ENCODE results near the gene ITGA11. TPM values are rescaled to one million over a fixed set of nuclear protein-coding genes. Genes with fewer than 3 reads are reported as not detected.

Gene ITGA11
- total RNA-seq, 1 donor from 2014 or later: 32.6 TPM

DNA sequence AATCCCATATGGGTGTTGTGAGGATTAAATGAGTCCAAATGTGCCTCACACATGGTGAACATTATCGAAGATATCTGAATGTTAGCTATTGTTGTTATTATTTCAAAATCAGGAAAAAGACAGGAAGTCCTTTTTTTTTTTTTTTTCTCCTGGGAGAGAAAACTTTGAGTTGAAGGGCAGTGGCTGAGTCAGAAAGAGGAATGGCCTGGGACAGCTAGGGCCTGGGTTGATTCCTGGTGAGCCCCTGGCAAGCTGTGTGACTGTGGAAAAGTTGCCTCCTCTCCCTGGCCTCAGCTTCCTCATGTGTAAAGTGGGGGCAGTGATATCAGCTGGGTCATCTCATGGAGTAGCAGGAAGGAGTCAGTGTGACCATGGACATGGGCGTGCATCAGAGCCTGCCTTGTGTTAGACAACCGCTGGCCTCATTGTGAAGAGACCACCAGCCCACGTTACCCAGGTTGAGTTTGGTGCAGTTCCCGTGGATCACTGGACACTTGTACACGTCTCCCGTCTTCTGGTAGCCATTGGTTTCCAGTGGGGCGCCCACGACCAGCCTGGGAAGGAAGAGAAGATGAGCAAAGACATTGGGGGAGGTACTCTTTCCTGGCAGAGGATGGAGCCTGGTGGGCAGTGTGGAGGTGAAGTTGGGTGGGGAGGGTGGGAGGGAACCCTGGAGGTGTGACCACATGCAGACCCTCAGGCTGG is 63.1 kb downstream of the ITGA11 start:
- intact Hi-C loops (cut with DNase I): no loop called here
- no peak for DNase-seq (ENCODE audit: missing footprints)
- no peak for ATAC-seq

DNA sequence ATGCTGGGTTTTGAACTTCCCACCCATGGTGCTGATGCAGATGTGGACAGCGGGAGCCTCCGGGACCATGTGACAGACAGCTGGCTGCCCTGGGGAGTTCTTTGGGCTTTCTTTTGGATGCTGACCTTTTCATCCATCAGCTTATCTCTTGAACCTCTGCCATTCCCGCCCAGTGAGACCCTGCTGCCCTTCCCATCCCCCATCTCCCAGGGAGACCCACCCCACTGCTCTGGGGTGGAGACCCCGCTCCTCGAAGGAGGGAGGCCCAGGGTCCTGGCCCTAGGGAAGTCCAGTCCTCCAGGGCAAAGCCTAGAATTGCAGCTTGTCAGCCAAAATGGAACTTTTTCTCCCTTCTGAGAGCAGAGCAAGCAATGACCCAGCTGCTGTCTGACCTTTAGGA is 64.0 kb downstream of the ITGA11 start:
- DNase-seq (ENCODE audit: missing footprints) (no peak), ATAC-seq (no peak)
- intact Hi-C loops (cut with DNase I): no loop called here

DNA sequence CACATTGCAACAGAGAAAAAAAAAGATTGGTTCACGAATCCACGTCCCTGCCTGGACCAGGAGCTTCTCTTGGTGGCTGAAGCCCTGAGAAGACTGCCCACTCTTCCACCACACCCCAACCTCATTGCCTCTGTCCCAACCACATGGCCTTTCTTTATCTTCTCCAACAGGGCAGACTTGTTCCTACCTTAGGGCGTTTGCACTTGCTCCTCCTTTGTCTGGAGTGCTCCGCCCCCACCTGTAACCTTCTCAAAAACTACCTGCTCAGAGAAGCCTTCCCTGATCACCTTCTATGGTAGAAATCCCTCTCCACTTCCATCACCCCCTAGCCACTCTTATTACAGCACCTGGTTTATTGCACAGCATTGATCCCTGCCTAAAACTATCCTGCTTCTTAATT is 64.7 kb downstream of the ITGA11 start:
- intact Hi-C loops (cut with DNase I): no loop called here
- DNase-seq (ENCODE audit: missing footprints): no peak
- ATAC-seq: no peak

DNA sequence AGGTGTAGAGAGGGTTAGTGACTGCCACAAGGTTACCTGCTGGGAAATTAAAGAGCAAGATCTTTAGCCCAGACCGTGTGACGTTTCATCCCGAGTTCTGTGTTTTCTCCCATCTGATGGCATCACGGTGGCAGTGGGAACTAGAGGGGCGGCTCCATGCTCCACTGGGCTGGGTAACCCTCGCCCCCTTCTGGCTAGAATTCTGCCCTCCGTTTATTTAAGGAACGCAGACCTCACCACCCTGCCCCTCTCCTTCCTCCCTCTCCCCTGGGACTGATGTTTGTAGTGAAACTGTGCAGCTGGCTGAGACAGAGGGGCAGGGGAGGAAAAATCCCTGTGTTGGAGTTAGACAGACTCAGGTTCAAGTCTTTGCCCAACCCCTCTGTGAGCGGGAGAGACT is 65.6 kb downstream of the ITGA11 start:
- ATAC-seq (no peak), DNase-seq (ENCODE audit: missing footprints) (no peak)
- intact Hi-C loops (cut with DNase I): no loop called here

DNA sequence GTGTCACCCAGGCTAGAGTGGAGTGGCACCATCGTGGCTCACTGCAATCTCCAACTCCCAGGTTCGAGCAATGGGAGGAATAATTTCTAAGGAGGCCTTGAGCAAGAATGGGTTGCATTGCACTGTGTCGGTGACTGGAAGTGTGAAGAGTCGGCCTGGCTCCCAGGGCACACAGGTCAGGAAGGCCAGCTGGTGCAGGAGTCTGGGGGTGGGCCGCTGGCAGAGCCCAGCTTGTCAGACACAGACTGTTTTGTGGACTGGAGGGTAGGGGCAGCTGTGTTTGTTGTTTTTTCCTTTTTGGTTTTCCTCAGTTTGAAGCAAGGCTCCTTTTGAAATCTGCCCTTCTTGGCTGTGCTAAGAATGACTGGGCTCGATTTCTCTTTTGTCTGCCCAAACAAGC is 66.2 kb downstream of the ITGA11 start:
- intact Hi-C loops (cut with DNase I): loop anchor here (2.0 kb wide), 1 partner anchor 25 kb away; no protein-coding TSS in a partner anchor
- DNase-seq (ENCODE audit: missing footprints) (no peak), ATAC-seq (no peak)

DNA sequence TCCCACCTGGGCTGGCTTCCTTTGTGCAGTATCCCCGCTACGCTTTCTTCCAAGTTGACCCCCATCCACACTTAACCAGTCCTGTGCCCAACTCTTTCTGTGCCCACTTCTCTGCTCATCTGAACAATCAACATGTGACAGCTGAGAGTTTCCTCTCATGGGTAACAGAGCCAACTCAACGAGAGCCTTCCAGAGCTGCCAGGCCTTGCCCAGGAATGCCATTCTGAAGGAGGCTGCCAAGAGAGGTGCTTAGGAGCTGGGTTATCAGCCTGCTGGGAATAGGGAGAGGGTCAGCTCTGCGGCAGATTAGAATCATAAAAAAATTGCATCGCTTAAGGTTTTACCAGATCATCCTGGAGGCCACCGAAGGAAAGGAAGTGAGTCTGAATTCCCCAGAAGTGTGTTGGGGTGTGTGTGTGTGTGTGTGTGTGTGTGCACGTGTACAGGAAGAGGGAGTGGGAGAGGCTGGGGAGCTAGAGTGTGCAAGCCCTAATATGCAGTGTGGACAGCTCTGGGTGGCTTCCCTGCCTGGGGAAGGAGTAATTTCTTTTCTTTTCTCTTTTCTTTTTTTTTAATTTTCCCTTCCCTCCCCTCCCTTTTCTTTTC is 66.7 kb downstream of the ITGA11 start:
- intact Hi-C loops (cut with DNase I): loop anchor here (2.0 kb wide), 1 partner anchor 24 kb away; no protein-coding TSS in a partner anchor
- DNase-seq (ENCODE audit: missing footprints) (no peak), ATAC-seq (peak; percentile 74)

DNA sequence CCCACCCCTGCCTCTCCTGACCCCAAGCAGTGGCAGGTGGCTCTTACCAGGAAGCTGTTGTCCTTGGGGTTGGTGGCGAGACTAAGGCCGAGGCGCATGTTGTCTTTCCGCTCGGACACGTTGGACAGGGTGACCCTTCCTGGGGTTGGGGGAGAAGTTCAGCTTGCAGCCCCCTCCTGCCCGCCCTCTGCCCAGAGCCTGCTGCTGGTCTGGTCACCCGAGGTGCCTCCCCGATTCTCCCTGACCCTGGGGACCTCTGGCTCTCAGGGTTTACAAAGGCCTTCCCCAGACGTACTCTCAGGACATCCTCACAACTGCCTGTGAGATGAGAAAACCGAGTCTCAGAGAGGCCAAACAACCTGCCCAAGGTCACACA is 67.3 kb downstream of the ITGA11 start:
- ATAC-seq (peak; percentile 9), DNase-seq (ENCODE audit: missing footprints) (no peak)
- intact Hi-C loops (cut with DNase I): loop anchor here (2.0 kb wide), 1 partner anchor 24 kb away; no protein-coding TSS in a partner anchor

DNA sequence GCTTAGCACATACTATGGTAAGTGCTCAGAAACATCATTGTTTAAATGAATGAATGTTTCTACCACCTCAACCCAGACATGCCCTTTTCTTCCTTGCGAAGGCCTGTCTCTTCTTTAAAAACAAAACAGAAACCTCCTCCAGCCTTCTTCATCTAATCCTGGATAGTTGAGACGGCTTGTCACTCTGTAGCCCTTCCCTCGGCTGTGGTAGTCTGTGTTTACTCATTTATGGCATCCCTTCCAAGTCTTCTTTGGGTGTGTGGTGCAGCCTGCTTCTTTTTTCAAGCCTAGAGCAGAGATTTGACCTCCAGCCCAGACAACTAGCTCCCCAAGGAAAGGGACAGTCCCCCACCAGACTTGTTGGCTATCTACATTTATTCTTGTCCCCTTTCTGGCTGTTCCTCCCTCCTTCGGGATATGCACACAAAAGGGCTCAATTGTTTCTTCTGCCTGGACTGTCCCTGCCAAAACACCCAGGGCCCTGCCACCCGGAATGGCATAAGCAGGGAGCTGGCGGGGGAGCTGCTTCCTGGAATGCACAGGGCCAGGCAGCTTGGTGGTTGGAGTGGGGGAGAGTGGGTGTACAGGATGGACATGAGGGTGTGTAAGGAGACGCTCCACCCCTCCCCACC is 67.8 kb downstream of the ITGA11 start:
- intact Hi-C loops (cut with DNase I): loop anchor here (2.0 kb wide), 1 partner anchor 23 kb away; no protein-coding TSS in a partner anchor
- DNase-seq (ENCODE audit: missing footprints) (peak; percentile 75), ATAC-seq (peak; percentile 68)

DNA sequence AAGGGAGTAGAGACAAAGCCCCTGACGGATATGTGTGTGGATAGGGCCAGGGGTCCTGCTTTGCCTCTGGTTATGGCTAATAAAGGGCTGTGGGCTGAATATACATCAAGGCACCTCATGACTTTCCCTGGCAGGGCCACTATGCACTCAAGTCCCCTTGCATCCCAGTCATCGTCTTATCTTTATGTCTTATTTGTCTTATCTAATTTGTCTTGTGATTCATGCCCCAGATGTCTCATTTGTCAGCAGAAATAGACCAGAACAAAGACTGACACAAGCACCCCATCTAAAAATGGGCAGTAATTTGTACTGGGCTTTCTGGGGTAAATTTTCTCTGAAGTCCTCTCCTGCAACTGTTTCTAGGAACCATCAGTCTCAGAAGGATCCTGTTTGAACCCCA is 68.6 kb downstream of the ITGA11 start:
- intact Hi-C loops (cut with DNase I): no loop called here
- DNase-seq (ENCODE audit: missing footprints) (no peak), ATAC-seq (no peak)

DNA sequence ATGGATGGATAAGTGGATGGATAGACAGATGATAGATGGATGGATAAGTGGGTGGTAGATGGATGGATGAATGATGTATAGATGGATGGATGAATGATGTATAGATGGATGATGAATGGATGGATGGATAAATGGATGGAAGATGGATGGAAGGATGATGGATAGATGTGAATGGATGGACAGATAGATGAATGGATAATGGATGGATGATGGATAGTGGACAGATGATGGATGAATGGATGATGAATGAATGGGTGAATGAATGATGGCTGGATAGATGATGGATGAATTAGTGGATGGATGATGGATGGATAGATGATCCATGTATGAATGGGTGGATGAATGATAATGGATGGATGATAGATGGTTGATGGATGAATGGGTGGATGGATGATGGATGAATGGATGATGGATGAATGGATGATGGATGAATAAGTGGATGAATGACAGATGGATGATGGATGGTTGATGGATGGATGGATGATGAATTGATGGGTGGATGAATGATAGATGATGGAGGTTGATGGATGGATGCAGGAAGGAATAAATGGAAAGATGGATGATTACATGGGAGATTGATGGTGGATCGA is 69.3 kb downstream of the ITGA11 start:
- intact Hi-C loops (cut with DNase I): no loop called here
- ATAC-seq (no peak), DNase-seq (ENCODE audit: missing footprints) (no peak)

DNA sequence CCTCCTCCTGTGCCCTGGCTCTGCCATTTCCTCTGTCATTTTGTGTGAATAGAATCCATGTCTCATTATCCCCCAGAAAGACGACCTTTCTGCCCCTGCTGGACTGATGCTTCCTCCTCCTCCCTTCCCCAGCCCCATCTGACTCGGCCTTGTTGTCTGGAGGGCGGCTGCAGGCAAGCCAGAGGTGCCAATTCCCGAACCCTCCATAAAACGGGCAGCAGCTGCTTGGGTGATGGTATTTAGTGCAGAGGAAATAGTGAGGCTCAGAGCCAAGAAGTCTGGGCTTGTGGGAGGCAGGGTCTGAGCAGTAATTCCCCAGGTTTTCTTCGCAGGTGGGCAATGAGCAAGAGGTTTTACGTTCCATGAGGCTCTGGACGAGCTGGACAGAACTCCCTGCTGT is 71.2 kb downstream of the ITGA11 start:
- intact Hi-C loops (cut with DNase I): no loop called here
- DNase-seq (ENCODE audit: missing footprints): no peak

DNA sequence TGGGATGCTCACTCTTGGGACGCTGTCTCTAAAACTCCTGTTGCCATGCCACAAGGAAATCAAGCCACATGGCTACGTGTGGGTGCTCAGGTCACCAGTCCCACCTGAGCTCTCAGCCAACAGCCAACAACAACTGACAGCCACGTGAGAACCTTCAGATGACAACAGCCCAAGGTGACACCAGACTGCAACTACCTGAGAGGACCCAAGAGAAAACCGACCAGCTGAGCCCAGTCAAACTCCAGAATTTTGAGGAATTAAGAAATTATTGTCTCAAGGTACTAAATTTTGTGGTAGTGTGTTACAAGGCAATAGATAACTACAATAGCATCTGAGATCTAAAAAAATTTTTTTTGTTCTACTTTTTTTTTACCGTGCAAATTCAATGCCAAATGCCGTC is 75.2 kb downstream of the ITGA11 start:
- intact Hi-C loops (cut with DNase I): no loop called here
- DNase-seq (ENCODE audit: missing footprints): no peak
- ATAC-seq: no peak

More for the DNA sequence above, 71.2 kb downstream of the ITGA11 start:
- no peak for ATAC-seq

DNA sequence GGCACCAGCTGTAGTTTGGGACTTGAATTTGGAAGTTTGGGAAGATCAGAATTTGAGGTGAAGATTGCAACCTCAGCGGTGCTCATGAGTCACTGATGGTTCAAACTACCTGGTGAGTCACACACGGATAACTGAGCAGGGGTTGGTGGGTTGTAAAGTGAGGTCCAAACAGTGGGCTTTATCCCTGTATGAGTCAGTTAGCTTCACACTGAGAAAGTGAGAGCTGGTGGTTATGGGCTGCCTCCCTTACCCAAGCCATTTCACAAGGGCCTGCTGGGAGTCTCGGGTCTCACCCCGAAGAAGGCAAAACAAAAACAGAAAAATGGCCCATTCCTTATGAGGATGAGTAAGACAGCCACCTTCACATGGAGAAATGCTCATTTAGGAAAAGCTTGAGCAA is 77.0 kb downstream of the ITGA11 start:
- ATAC-seq: no peak
- DNase-seq (ENCODE audit: missing footprints): no peak
- intact Hi-C loops (cut with DNase I): no loop called here

DNA sequence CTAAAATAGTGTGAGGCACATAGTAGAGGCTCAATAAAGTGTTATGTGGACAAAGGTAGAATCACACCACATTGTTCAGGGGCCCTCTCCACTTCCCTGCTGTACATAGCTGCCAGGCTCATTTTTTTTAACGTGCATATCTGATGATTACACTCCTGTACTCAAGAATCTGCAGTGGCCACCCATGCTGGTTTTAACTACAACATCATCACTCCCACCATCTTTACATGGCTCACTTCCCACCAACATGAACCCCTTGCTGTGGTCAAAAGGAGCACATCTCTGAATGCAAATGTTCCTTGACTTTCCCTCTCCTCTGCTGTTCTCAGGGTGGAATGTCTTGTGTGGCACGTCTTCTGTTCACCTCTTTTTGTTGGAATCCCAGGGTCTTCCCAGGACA is 77.7 kb downstream of the ITGA11 start:
- no peak for DNase-seq (ENCODE audit: missing footprints)
- ATAC-seq: no peak
- intact Hi-C loops (cut with DNase I): no loop called here

DNA sequence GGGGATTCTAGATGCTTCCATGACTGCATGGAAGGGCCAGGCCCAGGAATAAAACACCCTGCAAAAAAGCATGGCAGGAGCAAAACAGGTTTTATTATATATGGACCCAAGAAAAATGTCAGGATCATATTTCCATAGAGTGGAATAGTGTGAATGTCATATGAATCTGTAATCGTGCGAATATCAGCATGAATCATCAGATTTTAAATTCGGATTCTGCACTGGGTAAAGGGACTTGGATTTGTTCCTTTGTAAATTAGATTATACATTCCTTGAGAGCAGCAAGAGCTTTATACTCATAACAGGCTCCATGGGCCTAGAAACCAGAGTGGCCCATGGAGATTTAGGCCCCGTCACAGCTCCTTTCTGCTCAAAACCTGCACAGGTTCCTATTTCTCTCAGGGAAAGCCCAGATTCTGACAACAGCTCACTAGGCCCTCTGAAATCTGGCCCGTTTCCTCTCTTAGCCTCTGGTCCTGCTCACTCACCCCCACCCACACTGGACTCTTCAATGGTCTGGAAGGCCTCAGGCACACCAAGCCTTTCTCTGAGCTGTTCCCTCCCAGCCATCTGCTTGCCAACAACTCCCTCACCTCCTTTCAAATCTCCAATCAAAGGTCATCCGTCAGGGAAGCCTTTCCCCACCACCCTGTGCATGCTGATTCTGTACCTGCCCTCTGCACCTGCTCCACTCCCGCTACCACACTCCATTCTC is 78.4 kb downstream of the ITGA11 start:
- ATAC-seq (peak; percentile 83), DNase-seq (ENCODE audit: missing footprints) (no peak)
- intact Hi-C loops (cut with DNase I): no loop called here

DNA sequence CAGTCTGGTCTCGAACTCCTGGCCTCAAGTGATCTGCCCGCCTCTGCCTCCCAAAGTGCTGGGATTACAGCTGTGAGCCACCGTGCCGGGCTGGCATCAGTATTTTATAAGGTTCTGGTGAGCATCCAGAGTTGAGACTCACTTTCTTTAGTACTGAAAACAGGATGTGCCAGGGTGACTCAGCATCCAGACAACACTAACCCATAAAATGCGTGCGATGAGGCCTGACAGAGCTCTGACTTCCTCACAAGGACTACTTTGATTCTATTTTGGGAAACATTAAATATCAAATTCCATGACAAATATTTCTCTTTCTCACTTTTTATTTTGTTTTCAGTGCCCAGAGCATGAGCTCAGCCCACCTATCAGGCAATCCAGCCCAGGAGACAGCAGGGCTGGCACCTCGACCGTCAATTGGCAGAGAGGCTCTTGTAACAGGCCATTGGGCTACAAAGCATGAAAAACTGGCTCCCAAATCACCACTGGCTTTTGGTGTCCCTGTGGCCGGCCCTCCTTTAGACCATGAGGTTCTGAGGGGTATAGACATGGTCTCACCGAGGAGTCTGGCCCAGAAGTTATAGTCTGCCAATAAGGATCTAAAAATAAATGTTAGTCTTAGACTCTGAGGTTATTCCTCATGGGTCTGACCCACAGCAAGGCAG is 79.4 kb downstream of the ITGA11 start:
- peak; percentile 11 for ATAC-seq
- intact Hi-C loops (cut with DNase I): no loop called here
- DNase-seq (ENCODE audit: missing footprints): no peak

DNA sequence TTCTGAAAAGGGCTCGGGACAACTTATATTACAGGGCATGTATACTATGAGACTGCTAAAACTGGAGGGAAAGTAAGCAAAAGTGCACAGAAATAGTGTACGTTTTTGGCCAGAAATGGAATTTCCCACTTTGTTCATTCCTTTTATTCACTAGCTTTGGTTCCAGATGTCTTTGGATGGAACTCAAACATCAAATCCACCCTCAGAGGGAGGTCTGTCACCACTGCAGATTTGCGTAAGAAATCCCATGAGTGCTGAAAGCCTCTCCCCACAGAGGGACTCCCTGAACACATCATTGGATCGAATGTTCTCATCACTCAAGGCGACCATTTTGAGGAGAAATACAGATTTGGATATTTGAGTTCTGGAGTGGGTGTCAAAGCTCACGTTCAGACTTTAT is 82.8 kb downstream of the ITGA11 start:
- intact Hi-C loops (cut with DNase I): no loop called here
- DNase-seq (ENCODE audit: missing footprints) (no peak), ATAC-seq (no peak)

DNA sequence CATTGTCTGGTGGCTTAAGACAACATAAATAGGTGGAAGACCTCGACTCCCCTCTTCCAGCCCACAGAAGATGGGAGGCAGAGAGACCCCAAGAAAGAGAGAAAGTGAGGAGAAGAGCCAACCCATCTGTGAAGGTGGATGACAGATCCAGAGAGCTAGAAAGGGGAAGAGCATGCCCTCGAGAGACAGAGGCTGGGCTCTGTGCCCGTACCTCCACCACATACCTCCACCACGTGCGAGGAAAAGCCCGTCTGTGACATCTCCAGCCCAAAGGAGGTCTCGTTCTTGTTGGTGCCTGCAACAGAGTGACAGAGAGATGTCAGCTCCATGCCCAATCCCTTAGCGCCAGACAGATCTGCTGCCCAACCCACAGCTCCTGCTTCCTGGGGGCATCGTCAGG is 83.4 kb downstream of the ITGA11 start:
- no peak for ATAC-seq
- DNase-seq (ENCODE audit: missing footprints): no peak
- intact Hi-C loops (cut with DNase I): no loop called here

DNA sequence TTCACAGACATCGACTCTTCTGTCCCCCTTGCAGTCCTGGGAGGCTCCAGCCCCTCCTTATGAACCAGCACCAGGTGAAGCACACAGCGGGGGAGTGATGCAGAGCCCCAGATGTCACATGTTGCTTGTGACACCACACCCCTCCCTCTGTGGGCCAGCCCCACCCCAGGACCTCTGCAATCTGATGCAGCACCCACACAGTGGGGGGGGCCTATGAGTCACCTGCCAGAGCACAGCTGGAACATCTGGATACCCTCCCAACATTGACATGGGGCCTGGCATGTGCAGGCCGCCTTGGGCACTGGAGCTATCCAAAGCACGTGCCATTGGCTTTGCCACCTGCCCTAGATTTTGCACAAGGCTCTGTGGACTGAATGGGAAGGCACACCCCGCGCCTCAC is 83.9 kb downstream of the ITGA11 start:
- DNase-seq (ENCODE audit: missing footprints) (no peak), ATAC-seq (no peak)
- intact Hi-C loops (cut with DNase I): no loop called here
